HG03095 (cell line): ENCODE results near the gene ACOXL.

Experiments used
- ATAC-seq: cut with Tn5 transposase; IDR thresholded peaks from one replicate; pipeline ENCODE4 v1.9.1; 2021; ENCODE audit warnings: moderate library complexity; ENCODE audit not compliant: unreplicated experiment

Gene ACOXL

GRCh38 chr2:110751642-110752041, 19.3 kb downstream of the ACOXL start:
- ATAC-seq = no peak

DNA sequence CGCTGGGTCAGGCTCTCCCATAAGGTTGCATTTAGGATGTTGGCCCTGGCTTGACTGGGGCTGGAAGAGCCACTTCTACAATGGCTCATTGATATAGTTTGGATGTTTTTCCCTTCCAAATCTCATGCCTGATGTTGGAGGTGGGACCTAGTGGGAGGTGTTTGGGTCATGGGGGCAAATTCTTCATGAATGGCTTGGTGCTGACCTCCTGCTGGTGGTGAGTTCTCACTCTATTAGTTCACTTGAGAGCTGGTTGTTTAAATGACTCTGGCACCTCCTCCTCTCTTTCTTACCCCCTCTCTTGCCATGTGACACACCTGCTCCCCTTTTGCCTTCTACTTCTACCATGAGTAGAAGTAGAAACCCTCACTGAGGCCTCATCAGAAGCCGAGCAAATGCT, 20.5 kb downstream of the ACOXL start:
- no peak for ATAC-seq

DNA sequence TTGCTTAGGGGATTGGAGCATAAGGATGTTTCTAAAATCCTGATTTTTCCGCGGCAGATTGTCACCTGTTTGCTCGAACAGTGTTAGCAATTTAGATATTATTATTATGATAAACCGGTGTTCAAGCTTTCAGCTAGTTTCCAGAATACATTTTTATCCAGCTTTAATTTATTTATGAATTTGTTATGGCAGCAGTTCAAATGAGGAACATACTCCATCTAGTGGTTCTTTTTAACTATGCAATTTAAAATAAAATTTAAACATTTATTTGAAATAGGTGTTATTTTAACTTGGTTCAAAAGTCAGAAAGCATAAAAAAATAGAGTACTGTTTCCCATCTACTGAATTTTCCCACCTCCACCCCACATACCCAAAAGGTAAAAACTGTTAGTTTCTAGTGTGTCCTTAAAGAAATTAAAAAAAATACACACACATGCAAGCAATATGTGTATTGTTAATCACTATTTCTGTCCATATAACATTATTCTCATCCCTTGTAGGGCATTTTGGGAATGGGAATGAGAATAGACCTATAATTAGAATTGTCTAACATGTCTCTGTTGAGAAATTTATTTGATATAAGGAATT, 23.2 kb downstream of the ACOXL start:
- no peak for ATAC-seq

- no peak for ATAC-seq
Measured at GRCh38 chr2:110759411-110759810, 27.0 kb downstream of the ACOXL start.

- ATAC-seq = no peak
Measured at GRCh38 chr2:110764931-110765330, 32.6 kb downstream of the ACOXL start.

GRCh38 chr2:110766291-110766690, 33.9 kb downstream of the ACOXL start:
- ATAC-seq = no peak

- ATAC-seq = no peak
Measured at GRCh38 chr2:110768591-110768990, 36.2 kb downstream of the ACOXL start.

- no peak for ATAC-seq
Measured at GRCh38 chr2:110770404-110770958, 38.1 kb downstream of the ACOXL start.

- ATAC-seq = no peak
Measured at GRCh38 chr2:110770959-110771431, 38.6 kb downstream of the ACOXL start.

DNA sequence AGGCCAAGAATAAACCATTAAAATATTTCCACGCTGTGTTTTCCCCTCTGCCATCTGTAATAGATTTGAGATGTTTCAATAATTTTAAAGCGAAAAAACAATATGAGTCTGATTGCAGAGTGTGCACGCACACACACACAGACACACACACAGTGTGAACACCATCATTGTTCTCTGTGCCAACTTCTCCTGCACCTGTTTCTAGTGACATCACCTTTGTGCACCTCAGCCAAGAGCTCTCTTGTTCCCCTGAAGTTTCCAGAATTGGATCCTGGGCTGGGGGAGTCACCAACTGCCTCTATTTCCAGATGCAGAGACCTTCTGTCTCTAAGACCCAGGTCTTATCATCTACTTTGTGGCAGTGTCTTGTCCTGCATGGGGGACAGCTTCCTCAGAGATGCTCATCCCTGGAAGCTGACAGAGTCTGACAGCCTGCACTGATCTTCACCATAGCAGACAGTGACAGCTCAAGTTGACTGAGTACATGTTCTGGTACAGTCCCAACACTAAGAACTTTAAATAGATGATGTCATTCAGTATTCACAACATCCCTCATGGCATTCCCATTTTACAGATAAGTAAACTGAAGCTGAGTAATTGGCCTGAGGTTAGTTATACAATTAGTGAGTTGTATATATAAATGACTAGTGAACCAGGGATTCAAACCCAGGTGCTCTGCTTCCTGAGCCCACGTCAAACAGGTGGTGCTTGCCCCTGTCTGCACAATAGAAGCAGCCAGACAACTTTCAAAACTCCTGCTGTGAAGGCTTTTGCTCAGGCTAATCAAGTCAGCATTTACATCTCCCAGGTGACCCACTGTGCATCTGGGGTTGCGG, 39.4 kb downstream of the ACOXL start:
- ATAC-seq = no peak

GRCh38 chr2:110772383-110772755, 40.0 kb downstream of the ACOXL start:
- no peak for ATAC-seq

GRCh38 chr2:110773401-110773921, 41.1 kb downstream of the ACOXL start:
- ATAC-seq = no peak

DNA sequence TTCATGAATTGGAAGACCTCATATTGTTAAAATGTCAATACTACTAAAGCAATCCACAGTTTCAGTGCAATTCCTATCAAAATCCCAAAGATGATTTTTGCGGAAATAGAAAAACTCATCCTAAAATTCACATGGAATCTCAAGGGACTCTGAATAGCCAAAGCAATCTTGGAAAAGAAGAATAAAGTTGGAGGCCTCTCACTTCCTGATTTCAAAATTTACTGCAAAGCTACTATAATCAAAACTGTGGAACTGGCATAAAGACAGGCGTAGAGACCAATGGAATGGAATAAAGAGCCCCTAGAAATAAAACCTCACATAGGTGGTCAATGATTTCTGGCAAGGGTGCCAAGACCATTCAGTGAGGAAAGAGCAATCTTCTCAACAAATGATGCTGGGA, 42.3 kb downstream of the ACOXL start:
- no peak for ATAC-seq

- no peak for ATAC-seq
Measured at GRCh38 chr2:110777531-110778311, 45.3 kb downstream of the ACOXL start.

GRCh38 chr2:110780461-110780860, 48.1 kb downstream of the ACOXL start:
- ATAC-seq = no peak

DNA sequence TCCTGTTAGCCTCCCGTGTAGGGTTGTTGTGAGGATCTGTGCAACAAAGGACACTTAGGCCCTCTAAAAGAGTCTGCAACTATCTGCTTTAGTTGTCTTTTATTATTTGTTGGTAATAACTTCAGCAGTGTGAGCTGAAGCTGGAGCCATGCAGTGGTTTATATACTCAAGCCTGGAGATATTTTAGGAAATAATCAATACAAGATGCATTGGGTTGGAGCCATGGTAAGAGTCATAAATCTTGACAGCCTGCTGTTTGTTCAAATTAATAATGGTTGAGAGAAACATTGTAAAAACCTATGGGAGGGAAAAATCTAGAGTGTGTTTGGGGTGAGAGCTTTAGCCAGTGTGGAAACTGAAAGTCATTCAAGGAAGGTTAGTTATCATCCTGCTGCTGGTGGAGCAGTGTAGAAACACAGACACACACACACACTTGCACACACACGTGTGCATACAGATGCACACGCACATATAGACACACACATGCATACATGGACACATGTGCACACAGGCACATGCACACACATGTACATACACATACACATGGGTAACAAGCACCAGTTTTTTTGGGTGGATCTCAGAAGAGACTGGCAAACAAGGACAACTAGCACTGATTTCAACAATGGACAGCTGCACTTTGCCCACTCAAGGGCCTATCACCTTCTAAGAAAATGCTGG, 51.0 kb downstream of the ACOXL start:
- no peak for ATAC-seq

- ATAC-seq = no peak
Measured at GRCh38 chr2:110784047-110784631, 51.8 kb downstream of the ACOXL start.

DNA sequence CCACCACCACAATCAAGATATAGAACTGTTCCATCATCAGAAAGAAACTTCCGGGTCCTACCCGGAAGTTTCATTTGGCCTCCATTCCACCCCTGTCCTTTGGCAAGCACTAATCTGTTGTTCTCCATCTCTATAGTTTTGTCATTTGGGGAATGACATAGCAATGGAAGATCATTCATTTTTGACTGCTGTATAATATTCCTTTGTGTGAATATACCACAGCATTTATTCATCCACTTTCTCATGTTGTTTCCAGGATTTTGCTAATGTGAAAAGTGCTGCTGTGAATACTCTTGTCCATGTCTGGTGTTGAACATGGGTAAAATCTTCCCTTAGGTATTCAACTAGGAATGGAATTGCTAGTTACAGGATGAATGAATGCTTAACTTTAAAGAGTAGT, 53.1 kb downstream of the ACOXL start:
- ATAC-seq = no peak

DNA sequence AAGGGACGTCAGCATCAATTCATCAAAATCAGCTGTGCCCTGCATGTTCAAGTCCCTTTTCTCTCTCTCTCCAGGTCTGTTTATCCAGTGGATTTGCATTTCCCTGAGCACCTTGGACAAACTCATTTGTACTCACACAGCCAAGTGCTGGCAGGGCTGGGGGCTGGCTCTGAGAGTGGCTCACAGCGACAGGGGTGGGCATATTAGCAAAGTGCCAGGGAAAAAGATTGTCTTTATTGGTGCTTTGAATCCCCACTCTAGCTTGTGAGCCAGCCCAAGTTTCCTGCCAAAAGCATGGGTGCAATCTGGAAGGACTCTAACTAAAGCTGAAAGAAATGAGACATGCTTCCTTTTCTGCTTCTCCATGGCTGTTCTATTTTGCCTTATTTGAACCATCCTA, 56.6 kb downstream of the ACOXL start:
- no peak for ATAC-seq

DNA sequence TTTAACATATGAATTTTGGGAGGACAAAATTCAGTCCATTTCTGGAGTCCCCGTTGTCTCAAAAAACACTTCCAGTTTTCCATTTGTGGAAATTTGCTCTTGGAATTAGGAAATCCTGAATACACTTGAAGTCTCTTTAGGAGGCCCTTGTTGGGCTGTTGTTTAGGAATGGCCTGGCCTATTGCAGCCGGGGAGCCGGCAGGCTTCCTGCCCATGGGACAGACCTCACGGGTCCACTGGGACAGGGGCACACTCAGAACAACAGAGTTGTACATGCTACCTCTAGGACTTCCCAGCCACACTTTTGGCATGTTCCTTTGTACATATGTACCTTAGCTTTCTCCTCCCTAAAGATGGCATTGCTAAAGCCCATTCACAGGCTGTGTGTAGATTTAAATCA, 57.3 kb downstream of the ACOXL start:
- no peak for ATAC-seq
